Measurements from ENCODE around the gene OBSCN.

OBSCN gene

DNA sequence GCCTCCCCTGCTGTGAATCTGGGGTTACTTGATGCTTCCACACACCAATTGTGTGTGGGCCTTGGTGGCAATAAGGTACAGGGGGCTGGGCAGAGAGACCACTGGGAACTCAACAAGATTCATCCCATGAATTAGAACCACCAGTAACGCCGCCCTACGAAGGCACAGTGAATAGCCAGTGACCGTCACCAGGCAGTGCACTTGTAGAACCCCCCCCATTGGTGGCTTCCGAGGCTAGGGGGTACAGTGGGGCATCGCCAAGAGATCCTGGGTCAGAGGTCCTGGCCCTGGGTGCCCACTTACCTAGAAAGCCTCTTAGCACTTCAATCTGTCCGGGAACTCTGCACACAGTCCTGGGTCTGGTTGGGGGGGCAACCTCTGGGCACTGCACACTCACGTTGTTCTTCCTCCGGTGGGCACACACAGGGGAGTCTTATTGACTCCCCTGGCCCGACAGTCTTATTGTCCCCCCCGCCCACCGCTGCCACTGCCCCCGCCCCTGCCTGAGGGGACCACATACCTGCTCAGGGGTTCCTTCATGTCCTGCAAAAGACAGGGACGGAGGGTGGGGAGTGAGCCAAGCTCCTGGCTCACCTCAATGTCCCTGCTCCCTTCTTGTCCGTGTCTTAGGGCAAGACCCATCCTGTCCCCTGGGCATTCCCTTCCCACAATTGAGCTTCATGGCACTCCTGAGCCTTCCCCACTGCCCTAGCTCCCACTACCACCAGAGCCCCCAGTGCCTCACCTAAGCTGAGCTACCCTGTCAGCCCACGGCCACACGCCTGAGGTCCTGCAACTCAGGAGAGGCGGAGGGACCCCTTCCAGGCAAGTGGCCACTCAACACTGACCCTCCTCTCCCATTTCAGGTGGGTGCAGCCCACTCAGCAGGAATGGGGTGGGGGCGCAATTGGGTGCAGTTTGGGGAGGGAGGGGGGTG, 201.3 kb downstream of the OBSCN start:
- DNase-seq: no peak

DNA sequence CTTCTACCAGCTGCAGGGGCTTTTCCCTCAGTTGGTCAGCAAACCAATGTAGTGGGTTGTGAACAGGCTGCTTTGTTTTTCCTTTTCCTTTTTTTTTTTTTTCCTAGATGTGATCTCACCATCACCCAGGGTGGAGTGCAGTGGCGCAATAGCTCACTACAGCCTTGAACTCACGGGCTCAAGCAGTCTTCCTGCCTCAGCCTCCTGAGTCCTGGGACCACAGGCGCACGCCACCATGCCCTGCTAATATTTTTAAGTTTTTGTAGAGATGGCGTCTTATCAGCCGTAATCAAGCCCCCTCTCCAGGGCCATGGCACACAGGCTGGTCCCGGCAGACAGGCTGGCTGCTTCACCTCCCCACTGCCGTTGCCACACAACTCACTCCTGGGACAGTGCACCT, 202.2 kb downstream of the OBSCN start:
- no peak for DNase-seq

DNA sequence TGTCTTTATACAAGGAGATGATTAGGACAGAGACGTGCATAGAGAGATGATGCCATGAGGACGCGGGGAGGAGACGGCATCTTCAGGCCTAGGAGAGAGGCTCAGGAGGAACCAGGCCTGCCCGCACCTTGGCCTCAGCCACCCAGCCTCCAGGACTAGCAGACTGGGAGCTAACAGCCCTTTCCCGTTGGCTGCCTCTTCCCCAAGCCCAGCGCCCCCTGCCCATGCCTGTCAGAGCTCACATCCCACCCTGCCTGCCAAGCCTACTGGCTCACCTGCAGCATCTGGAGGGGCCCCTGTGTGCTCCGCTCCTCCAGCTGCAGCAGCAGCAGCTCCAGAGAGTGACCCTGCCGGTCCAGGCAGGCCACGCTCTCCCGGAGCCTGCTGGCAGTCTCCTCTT, 202.8 kb downstream of the OBSCN start:
- DNase-seq: no peak

DNA sequence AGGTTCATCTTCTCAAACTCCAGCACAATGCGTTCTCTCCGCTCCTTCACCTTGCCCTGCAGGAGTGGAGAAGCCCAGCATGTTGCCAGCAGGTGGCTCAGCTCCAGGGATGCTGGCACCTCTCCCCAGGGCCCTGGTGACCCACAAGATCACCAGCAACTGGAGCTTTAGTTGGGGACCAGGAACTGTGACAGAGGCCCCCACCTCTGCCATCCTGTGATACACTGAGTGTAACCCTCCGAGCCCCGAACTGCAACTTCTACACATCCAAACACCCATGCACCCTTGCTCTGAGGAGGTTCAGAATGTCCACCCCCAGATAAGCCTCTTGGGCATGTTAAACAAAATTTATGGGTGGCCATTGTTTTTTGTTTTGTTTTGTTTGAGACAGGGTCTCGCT, 203.3 kb downstream of the OBSCN start:
- DNase-seq: no peak

DNA sequence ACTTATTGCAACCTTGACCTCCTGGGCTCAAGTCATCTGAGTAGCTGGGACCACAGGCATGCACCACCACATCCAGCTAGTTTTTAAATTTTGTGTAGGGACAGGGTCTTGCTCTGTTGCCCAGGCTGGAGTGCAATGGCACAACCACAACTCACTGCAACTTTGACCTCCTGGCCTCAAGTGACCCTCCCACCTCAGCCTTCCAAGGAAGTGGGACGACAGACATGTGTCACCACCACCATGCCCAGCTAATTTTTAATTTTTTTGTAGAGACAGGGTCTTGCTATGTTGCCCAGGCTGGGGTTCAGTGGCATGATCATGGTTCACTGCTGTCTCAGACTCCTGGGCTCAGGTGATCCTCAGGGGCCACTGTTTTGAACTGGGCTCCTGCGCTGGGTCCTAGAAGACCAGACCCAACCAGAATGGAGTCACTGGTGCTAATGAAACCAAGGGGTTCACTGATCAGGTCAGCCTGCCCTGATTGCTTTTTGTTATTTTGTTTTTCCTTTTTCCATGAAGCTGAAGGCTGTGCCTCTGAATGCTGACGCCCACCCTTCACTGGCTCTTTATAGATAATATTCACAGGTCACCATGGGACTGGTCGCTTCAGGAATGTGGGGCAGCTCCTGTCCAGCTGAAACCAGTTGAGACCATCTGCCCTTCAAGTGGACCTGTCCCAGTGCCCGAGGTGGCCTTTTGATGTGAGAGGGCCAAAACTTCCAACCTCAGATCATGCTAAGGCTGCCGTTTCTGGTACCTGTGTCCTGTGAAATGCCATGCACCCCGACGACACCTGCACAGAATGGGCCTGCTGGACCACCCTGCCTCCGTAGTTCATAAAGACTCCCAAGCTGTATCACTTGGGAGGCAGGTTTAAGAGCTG, 203.9 kb downstream of the OBSCN start:
- DNase-seq: no peak

DNA sequence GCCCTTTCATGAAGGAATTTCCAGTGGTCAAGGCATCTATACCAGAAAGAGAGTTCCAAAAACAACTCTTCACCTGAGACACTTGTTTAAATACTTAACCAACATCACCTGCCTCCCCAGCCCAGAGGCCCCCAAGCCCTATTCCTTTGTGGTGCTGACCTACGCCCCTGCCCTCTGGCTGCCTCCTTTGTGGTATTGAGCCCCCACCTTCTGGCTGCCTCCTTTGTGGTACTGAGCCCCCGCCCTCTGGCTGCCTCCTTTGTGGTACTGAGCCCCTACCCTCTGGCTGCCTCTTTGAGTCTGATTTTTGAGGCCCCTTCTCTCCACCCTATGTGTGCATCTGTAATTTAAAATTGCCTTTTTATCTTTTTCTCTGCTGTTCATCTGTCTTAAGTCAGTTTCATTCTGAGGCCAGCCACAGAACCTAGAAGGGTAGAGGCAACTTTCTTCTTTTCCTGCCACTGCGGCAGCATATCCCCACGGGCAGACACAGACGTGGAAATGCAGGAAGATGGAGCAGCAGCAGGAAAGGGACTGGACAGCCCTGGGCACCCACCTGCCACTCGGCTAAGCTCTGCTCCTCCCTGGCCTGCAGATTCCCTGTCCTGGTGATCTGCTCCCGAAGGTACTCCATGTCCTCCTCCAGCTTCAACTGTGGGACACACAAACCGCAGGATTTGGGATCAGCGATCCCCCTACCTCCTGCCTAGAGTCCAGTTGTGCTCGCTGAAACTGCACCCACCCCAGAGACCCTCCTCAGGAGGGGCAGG, 205.6 kb downstream of the OBSCN start:
- no peak for DNase-seq

DNA sequence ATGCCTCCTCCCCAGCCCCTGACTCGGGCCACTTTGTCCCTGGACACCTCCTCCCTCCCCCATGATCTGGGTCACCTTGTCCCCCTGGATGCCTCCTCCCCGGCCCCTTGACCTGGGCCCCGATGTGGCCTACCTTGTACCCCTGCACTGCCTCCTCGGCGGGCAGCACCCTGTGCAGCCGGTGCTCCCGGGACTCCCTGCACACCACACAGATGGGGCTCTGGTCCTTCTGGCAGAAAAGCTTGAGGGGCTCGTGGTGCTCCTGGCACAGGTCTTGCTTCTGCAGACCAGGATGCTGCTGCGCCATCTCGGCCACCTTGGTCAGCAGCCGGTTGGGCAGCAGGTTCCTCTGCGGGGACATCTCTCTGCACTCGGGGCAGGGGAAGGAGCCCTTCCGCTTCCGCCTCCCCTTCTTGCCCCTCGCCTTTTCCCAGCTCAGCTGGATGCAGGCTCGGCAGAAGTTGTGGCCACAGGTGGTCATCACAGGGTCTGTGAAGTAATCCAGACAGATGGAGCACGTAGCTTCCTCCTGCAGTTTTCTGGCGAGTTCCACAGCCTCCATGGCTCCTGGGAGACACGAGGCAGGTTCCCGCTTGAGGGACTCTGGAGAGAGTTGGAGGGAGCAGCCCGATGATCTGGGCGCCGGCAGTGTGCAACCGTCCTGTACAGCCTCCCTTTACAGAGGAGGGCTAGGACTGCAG, 206.8 kb downstream of the OBSCN start:
- DNase-seq: no peak

DNA sequence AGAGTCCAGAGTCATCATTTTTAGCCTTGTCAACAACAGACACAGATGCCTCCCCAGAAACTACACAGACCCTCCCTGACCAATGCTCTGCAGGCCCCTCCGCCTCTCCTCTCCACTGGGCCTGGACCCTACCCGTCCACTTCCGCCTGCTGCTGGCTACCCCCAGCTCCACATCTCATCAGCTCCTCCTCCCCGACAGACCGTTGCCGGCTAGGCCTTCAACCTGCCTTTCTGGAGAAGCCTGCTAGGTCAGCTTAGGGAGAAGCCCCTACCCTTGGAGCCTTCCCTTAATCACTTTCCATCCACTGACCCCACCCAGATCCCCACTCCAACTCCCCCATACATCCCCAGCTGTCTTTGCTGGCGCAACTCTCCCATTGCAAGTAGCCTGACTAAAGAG, 207.4 kb downstream of the OBSCN start:
- DNase-seq: no peak

DNA sequence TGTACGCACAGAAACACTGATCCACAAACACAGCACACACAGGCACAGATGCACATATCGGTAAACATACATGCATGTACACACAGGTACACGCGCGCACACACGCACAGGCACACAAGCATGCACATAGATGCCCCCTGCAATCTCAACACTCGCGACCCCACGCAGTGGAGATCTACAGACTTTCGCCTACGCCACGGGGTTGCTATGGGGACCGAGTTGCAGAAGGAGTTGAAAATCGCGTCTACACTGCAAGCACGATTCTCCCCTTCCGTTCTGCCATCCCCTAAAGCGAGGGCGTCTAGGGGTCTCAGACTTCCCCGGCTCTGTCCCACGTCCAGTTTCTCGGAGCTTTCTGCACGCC, 208.0 kb downstream of the OBSCN start:
- DNase-seq: no peak

DNA sequence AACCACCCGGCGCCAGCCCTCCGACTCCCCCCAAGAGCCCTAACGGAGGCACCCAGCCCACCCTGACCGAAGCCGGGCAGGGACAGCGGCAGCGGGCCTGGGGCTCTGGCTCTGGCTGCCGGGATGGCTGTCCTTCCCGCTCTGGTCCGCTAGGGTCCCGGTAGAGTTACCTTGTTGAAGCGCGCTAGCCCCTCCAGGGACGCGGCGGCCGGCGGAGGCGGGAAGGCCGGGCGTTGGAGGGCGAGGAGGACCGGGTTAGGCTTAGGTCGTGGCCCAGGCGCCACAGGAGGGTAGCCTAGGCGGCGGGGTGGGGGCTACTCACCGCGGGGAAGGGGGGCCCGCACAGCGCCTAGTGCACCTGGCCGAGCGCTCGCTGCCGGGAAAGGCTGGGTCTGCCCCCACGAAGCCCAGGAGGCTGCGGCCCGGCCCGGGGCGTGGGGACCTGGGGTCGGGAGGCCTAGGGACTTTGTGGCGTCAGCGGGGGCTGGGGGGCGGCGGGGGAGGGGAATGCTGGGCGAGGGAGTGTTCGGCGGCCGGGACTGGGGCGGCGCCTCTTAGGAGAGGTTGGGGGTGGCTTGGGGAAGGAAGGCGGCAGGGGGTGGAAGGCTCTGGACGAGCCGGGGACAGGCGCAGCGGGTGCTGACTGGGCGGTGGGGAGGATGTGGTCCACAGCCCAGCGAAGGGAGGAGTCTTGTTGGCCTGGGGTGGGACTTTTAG, 208.5 kb downstream of the OBSCN start, which contains the start of gene TRIM17:
TSS of gene TRIM17 (minus strand) at position 645 of the 717 bp plus-strand sequence. CDS start 1,789 bp downstream, outside the sequence.
- DNase-seq: peak; percentile 34

DNA sequence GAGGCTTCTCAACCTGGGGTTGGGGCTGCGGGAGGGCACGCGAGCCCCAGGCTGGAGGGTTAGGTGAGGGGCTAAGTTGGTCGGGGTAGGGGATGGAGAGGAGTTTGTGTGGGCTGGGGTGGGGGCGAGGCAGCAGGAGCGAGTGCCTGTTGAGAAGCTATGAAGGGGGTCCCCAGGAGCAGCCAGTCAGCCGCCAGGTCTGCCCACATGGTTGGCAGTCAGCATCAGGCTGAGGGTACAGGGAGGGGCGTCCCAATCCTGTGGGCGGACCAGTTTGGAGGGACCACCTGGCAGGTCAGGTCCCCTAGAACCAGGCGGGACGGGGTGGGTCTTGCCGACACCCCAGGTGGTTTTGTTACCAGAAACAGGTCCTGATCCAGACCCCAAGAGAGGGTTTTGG, 209.2 kb downstream of the OBSCN start:
- no peak for DNase-seq

DNA sequence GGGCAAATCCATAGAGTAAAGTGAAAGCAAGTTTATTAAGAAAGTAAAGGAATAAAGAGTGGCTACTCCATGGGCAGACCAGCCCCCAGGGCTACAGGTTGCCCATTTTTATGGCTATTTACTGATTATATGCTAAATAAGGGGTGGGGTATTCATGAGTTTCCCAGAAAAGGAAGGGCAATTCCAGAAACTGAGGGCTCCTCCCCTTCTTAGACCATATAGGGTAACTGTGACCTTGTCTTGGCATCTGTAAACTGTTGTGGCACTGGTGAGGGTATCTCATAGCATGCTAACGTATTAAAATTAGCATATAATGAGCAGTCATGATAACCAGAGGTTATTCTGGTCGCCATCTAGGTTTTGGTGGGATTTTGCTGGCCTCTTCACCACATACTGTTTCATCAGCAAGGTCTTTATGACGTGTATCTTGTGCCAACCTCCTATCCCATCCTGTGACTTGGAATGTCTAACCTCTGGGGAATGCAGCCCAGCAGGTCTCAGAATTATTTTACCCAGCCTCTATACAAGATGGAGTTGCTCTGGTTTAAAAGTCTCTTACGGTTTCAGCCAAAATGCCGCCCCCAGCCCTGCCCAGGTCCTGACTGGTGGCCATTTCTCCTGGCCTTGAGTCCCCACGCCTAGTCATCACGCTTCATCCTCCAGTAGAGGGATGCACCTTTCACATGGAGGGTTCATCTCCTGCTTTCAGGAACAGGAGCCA, 209.8 kb downstream of the OBSCN start:
- DNase-seq: no peak

DNA sequence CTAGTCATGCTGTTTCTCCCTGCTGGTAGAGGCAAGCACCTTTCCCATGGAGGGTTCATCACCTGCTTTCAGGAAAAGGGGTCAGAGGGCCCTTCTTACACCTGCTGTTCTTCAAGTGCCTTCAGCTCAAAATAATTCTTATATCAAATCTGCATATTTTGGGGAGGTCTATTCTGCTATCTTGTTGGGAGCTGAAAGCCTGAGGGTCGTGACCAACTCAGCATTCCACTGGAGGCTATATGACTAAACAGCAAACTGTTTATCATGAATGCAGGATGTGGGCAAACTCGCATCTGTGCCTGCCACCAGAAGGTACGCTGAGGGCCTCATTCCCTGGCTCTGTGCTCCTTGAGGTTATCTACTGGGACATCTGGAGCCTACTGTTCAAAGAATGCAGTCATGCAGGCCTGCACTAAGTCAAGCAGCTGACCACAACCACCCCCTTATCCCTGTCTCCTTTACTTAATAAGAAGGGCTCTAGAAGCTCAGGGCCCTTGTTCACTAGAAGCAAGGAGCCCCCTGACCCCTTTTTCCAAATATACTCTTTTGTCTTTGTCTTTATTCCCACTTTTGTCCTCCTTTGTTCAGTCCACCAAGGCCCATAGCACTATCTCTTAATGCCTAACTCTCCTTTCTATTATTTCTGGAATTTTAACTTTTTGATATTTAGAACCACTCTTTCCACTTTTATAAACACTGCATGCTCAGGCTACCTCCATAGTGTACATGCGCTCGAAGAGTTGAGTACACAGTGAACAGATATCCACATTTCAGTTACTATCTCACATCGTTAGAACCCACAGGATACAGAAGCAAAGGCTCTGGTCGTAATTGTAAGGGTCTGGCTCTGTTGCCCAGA, 213.4 kb downstream of the OBSCN start:
- no peak for DNase-seq

DNA sequence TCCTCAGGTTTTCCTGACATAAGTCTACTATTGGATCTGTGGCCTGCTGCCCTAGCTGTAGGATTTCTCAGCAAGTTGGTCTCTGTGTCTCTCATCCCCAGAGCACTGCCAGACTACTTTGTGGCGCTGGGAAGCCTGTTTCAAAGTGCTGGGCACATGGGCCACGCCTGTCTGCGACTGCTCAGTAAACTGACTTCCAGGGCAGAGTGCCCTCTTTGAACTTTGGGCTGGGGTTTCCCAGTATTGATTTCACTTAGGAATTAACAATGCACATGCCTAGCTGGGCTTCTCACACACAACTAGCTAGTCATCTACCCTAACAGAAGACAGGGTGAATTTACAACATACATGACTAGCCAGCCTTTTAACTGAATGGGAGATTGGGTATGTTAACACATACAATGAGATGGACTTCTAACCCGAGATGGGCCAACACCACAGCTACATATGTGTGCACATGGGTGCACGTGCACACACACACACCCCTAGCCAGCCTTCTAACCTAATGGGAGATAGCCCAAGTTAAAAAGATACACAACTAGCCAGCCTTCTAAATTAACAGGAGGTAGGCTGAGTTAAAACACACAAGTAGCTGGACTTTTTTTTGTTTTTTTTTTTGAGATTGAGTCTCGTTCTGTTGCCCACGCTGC, 215.7 kb downstream of the OBSCN start:
- DNase-seq: no peak

DNA sequence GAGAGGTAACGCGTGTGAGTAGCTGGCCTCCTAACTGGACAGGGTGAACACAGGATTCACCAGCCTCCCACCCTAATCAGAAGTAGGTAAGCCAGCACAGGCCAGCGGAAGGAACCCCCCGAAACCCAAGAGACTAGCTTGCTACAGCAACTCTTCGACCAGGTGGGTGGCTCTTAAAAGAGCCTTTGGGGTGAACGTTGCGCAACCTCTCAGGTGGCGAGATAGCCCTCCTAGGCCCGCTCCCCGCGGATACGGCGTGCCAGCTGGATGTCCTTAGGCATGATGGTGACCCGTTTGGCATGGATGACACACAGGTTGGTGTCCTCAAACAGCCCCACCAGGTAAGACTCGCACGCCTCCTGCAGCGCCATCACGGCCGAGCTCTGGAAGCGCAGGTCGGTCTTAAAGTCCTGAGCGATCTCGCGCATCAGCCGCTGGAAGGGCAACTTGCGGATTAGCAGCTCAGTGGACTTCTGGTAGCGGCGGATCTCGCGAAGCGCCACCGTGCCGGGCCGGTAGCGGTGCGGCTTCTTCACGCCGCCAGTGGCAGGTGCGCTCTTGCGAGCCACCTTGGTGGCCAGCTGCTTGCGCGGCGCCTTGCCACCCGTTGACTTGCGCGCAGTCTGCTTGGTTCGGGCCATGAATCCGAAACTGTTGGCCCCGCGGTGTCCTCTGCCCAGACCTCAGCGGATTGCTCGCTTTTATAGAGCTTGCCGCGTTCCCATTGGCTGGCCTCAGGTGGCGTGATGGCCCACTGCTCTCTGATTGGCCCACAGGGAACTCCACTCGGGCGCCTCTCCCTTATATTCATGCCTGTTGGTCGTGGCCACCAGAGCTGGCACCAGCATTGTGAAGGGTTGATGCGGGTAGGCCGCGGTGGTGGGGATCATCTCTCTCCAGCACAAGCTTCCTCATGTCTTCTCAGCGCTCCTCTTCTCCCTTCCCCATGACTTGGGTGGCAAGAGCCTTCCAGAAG, 217.1 kb downstream of the OBSCN start:
- DNase-seq: no peak

DNA sequence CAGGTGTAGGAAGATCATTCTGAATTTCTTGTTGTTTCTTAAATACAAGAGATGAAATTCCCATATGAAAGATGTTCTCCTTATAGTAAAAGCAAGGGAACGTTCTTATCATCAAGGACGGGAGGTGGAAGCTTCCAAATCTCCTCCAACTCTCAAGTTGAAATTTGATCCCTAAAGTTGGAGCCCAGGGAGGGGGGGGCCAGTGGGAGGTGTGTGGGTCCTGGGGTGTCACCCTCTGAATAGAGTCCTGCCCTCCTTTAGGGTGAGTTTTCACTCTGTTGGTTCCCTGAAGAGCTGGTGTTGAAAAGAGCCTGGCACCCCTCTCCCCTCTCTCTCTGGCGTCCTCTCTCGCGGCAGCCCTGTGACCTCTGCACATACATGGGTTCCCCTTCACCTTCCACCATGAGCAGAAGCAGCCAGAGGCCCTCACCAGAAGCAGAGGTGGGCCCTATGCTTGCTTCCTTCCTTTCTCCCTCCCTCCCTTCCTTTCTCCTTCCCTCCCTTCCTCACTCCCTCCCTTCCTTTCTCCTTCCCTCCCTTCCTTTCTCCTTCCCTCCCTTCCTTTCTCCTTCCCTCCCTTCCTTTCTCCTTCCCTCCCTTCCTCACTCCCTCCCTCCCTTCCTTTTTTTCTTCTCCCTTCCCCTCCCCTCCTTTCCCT, 218.8 kb downstream of the OBSCN start:
- no peak for DNase-seq

DNA sequence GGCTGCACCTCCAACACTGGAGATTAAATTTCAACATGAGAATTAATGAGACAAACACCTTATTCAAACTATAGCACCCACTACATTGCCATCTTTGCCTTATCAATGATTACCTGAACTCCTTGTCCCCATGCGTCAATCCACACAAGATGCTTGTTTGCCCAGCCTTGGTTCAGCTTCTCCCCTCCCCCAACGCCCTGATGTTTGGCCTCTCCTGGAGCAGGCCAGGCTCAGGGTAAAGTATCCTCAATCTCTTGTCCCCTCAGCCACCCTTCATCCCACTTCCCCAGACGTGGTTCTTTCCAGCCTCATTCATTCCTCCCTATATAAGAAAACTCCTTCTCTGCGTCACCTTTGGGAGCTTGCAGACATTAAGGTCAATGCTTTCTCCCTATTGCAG, 220.6 kb downstream of the OBSCN start:
- DNase-seq: no peak
